HL-60 (cell line): Measurements from ENCODE around the gene INHA.

Source experiments
- GABPA ChIP-seq: IDR thresholded peaks from 2 replicates; pipeline ENCODE4 v1.6.1; 2012; ENCODE audit warnings: low read depth
- POLR2AphosphoS5 ChIP-seq: IDR thresholded peaks from 2 replicates; pipeline ENCODE4 v1.6.1; 2012; ENCODE audit warnings: low read depth
- SPI1 ChIP-seq: IDR thresholded peaks from 2 replicates; pipeline ENCODE4 v1.6.1; 2012; ENCODE audit warnings: low read depth, mild to moderate bottlenecking, borderline replicate concordance
- TF ChIP-seq, protein P1 (sequence below): IDR thresholded peaks from one replicate; pipeline ENCODE4 v1.5.1; 2011; ENCODE audit warnings: low read length, control low read depth, inconsistent platforms; ENCODE audit not compliant: insufficient read depth
- TF ChIP-seq, protein P2 (sequence below): IDR thresholded peaks from 2 replicates; pipeline ENCODE4 v1.6.1; 2012; ENCODE audit warnings: low read depth; ENCODE audit not compliant: insufficient replicate concordance

DNA sequence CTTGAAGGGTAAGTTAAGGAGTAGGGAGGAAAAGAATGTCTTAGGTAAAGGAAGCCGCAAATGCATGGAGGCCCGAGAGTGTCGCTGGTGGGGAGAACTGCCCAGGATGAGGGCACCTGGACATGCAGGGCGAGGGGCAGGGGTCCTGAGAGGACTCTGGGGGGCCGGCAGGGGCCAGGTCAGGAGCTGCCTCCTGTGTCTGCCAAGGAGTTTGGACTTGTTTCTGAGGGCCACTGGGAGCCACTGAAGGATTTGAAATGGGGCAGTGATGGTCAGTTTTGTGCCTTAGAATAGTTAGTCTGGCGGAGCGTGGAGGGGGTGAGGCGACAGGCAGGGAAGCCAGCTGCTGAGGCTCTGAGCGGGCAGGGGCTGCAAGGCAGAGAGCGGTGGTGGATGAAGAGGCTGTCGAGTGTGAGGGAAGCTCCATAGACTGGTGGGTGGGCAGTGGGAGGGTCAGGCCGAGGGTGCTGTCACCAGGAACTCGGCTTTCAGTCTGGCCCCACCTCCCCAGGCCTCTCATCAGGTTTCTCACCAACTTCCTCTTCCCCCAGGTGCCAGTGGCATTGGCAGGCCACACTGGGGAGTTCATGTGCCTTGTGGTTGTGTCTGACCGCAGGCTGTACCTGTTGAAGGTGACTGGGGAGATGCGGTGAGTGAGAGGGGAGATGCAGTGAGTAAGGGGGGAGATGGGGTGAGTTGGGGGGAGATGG, 40.6 kb downstream of the INHA start:
- TF ChIP-seq, protein P1, sequence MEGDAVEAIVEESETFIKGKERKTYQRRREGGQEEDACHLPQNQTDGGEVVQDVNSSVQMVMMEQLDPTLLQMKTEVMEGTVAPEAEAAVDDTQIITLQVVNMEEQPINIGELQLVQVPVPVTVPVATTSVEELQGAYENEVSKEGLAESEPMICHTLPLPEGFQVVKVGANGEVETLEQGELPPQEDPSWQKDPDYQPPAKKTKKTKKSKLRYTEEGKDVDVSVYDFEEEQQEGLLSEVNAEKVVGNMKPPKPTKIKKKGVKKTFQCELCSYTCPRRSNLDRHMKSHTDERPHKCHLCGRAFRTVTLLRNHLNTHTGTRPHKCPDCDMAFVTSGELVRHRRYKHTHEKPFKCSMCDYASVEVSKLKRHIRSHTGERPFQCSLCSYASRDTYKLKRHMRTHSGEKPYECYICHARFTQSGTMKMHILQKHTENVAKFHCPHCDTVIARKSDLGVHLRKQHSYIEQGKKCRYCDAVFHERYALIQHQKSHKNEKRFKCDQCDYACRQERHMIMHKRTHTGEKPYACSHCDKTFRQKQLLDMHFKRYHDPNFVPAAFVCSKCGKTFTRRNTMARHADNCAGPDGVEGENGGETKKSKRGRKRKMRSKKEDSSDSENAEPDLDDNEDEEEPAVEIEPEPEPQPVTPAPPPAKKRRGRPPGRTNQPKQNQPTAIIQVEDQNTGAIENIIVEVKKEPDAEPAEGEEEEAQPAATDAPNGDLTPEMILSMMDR: no peak
- TF ChIP-seq, protein P2, sequence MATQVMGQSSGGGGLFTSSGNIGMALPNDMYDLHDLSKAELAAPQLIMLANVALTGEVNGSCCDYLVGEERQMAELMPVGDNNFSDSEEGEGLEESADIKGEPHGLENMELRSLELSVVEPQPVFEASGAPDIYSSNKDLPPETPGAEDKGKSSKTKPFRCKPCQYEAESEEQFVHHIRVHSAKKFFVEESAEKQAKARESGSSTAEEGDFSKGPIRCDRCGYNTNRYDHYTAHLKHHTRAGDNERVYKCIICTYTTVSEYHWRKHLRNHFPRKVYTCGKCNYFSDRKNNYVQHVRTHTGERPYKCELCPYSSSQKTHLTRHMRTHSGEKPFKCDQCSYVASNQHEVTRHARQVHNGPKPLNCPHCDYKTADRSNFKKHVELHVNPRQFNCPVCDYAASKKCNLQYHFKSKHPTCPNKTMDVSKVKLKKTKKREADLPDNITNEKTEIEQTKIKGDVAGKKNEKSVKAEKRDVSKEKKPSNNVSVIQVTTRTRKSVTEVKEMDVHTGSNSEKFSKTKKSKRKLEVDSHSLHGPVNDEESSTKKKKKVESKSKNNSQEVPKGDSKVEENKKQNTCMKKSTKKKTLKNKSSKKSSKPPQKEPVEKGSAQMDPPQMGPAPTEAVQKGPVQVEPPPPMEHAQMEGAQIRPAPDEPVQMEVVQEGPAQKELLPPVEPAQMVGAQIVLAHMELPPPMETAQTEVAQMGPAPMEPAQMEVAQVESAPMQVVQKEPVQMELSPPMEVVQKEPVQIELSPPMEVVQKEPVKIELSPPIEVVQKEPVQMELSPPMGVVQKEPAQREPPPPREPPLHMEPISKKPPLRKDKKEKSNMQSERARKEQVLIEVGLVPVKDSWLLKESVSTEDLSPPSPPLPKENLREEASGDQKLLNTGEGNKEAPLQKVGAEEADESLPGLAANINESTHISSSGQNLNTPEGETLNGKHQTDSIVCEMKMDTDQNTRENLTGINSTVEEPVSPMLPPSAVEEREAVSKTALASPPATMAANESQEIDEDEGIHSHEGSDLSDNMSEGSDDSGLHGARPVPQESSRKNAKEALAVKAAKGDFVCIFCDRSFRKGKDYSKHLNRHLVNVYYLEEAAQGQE: no peak
- TF ChIP-seq POLR2AphosphoS5 (no peak), SPI1 (no peak), GABPA (no peak)
